H9 (cell line): ENCODE results near the gene PDCD6IP. TPM values are rescaled to one million over a fixed set of nuclear protein-coding genes. Genes with fewer than 3 reads are reported as not detected.

ENCODE experiments used
- DNase-seq: peaks from one replicate; pipeline ENCODE4 v3.0.0-alpha.2; 2017
- H2AFZ ChIP-seq: one replicate; pipeline ENCODE4 v1.6.1; 2013; ENCODE audit warnings: mild to moderate bottlenecking, low read length, control low read depth, moderate library complexity
- H2AK5ac ChIP-seq: 2 replicates; pipeline ENCODE4 v1.6.1; 2013; ENCODE audit warnings: low read length, control low read depth, mixed read lengths; ENCODE audit not compliant: insufficient read length
- H2BK120ac ChIP-seq: one replicate; pipeline ENCODE4 v1.6.1; 2013; ENCODE audit warnings: low read depth, mild to moderate bottlenecking, low read length, control low read depth, inconsistent platforms; ENCODE audit not compliant: poor library complexity, severe bottlenecking
- H2BK12ac ChIP-seq: 2 replicates; pipeline ENCODE4 v1.6.1; 2013; ENCODE audit warnings: low read length, control low read depth, mixed read lengths, low read depth; ENCODE audit not compliant: insufficient read length
- H2BK15ac ChIP-seq: 2 replicates; pipeline ENCODE4 v1.6.1; 2013; ENCODE audit warnings: low read depth, low read length, control low read depth
- H2BK20ac ChIP-seq: one replicate; pipeline ENCODE4 v1.6.1; 2013; ENCODE audit warnings: low read depth, mild to moderate bottlenecking, low read length, control low read depth, inconsistent platforms; ENCODE audit not compliant: poor library complexity, severe bottlenecking
- H2BK5ac ChIP-seq: 2 replicates; pipeline ENCODE4 v1.6.1; 2013; ENCODE audit warnings: low read length, control low read depth, mixed read lengths; ENCODE audit not compliant: insufficient read length
- H3K14ac ChIP-seq: 2 replicates; pipeline ENCODE4 v1.6.1; 2013; ENCODE audit warnings: low read length, control low read depth; ENCODE audit not compliant: insufficient read depth
- H3K18ac ChIP-seq: 2 replicates; pipeline ENCODE4 v1.6.1; 2013; ENCODE audit warnings: low read depth, mild to moderate bottlenecking, mixed read lengths, low read length, control low read depth; ENCODE audit not compliant: insufficient read length
- H3K23ac ChIP-seq: 2 replicates; pipeline ENCODE4 v1.6.1; 2013; ENCODE audit warnings: low read length, control low read depth, mixed read lengths, low read depth; ENCODE audit not compliant: insufficient read length
- H3K23me2 ChIP-seq: 2 replicates; pipeline ENCODE4 v1.6.1; 2013; ENCODE audit warnings: low read depth, mild to moderate bottlenecking, mixed read lengths, low read length, control low read depth; ENCODE audit not compliant: insufficient read length, poor library complexity, severe bottlenecking
- H3K27ac ChIP-seq: 2 replicates; pipeline ENCODE4 v1.5.1; 2013; ENCODE audit warnings: low read length, control low read depth, mixed read lengths, low read depth; ENCODE audit not compliant: insufficient read length
- H3K27me3 ChIP-seq: 2 replicates; pipeline ENCODE4 v1.6.1; 2013; ENCODE audit warnings: low read length, control low read depth, inconsistent platforms; ENCODE audit not compliant: insufficient read depth
- H3K4ac ChIP-seq: 2 replicates; pipeline ENCODE4 v1.6.1; 2013; ENCODE audit warnings: low read depth, mild to moderate bottlenecking, control low read depth, inconsistent platforms, low read length, moderate library complexity
- H3K4me1 ChIP-seq: 2 replicates; pipeline ENCODE4 v1.6.1; 2013; ENCODE audit warnings: low read length, control low read depth, inconsistent platforms; ENCODE audit not compliant: insufficient read depth
- H3K4me2 ChIP-seq: 2 replicates; pipeline ENCODE4 v1.6.1; 2013; ENCODE audit warnings: low read length, control low read depth, mixed read lengths; ENCODE audit not compliant: insufficient read length, insufficient read depth
- H3K56ac ChIP-seq: 2 replicates; pipeline ENCODE4 v1.6.1; 2013; ENCODE audit warnings: low read depth, mild to moderate bottlenecking, mixed read lengths, low read length, control low read depth; ENCODE audit not compliant: insufficient read length
- H3K79me1 ChIP-seq: 2 replicates; pipeline ENCODE4 v1.6.1; 2013; ENCODE audit warnings: low read depth, mild to moderate bottlenecking, moderate library complexity, low read length, control low read depth, inconsistent platforms; ENCODE audit not compliant: insufficient read depth, poor library complexity, severe bottlenecking
- H3K79me2 ChIP-seq: 2 replicates; pipeline ENCODE4 v1.6.1; 2013; ENCODE audit warnings: low read length, control low read depth, inconsistent platforms; ENCODE audit not compliant: insufficient read depth
- H3K9ac ChIP-seq: 2 replicates; pipeline ENCODE4 v1.6.1; 2013; ENCODE audit warnings: low read length, control low read depth, mixed read lengths; ENCODE audit not compliant: insufficient read length; ENCODE audit errors: extremely low read depth
- H3K9me3 ChIP-seq: one replicate; pipeline ENCODE4 v1.6.1; 2013; ENCODE audit warnings: low read depth, low read length, inconsistent platforms; ENCODE audit not compliant: control insufficient read depth
- H3T11ph ChIP-seq: one replicate; pipeline ENCODE4 v1.6.1; 2013; ENCODE audit warnings: mild to moderate bottlenecking, low read length, control low read depth, inconsistent platforms
- H4K20me1 ChIP-seq: one replicate; pipeline ENCODE4 v1.6.1; 2013; ENCODE audit not compliant: control insufficient read depth, insufficient read length, insufficient read depth
- H4K5ac ChIP-seq: 2 replicates; pipeline ENCODE4 v1.6.1; 2013; ENCODE audit warnings: low read depth, mild to moderate bottlenecking, mixed read lengths, low read length, control low read depth; ENCODE audit not compliant: insufficient read length
- H4K8ac ChIP-seq: replicated peaks from 2 replicates; pipeline ENCODE4 v1.6.1; 2013; ENCODE audit warnings: low read length, control low read depth, mixed read lengths, low read depth; ENCODE audit not compliant: insufficient read length
- H4K91ac ChIP-seq: 2 replicates; pipeline ENCODE4 v1.6.1; 2013; ENCODE audit warnings: low read depth, mild to moderate bottlenecking, moderate library complexity, mixed read lengths, low read length, control low read depth; ENCODE audit not compliant: insufficient read length
- H3K27ac Mint-ChIP-seq, 3 experiments: 2 replicates in 2 of 3; 3 replicates in 1 of 3; pipeline ENCODE4 v1.8.0; 2020 to 2021; ENCODE audit warnings: mixed read lengths in 3 of 3, mild to moderate bottlenecking in 1 of 3, moderate library complexity in 1 of 3
- H3K27me3 Mint-ChIP-seq: 2 replicates; pipeline ENCODE4 v1.8.0; 2021; ENCODE audit warnings: low read depth, mild to moderate bottlenecking, moderate library complexity, mixed read lengths
- H3K36me3 Mint-ChIP-seq, 3 experiments: 2 replicates in 2 of 3; 3 replicates in 1 of 3; pipeline ENCODE4 v1.8.0; 2020 to 2021; ENCODE audit warnings: low read depth in 3 of 3, mixed read lengths in 3 of 3; ENCODE audit not compliant: insufficient read depth in 1 of 3
- H3K4me1 Mint-ChIP-seq, 2 experiments: 2 replicates each; pipeline ENCODE4 v1.8.0; 2020; ENCODE audit warnings: mixed read lengths in 2 of 2
- H3K4me3 Mint-ChIP-seq, 2 experiments: 2 replicates in 1 of 2; 3 replicates in 1 of 2; pipeline ENCODE4 v1.8.0; 2020 to 2021; ENCODE audit warnings: mild to moderate bottlenecking in 2 of 2, mixed read lengths in 2 of 2, moderate library complexity in 1 of 2
- H3K9me3 Mint-ChIP-seq, 2 experiments: 2 replicates in 1 of 2; 3 replicates in 1 of 2; pipeline ENCODE4 v1.8.0; 2020; ENCODE audit warnings: mild to moderate bottlenecking in 2 of 2, mixed read lengths in 2 of 2, moderate library complexity in 1 of 2
- CTCF ChIP-seq: fragments of 200-600 bp; sonication (generic); conservative IDR thresholded peaks from 3 replicates; pipeline ENCODE4 v1.8.0; 2021; ENCODE audit warnings: antibody characterized with exemption, mild to moderate bottlenecking
- WGBS: extraction: QIAGEN DNeasy Blood & Tissue Kit; methylation state at CpG from one replicate; pipeline ENCODE4 v1.1.7; 2013; ENCODE audit warnings: missing lambda C conversion rate, low lambda C conversion rate, mixed read lengths; ENCODE audit not compliant: insufficient read length; ENCODE audit errors: extremely low coverage; 5-methylcytosine and 5-hydroxymethylcytosine counted together
- total RNA-seq: library from RNA; stranded (reverse); gene quantifications from 2 replicates; pipeline ENCODE4 v1.2.1, GENCODE V29; 2021

PDCD6IP gene
- total RNA-seq, 1 experiment from 2014 or later, result 109 TPM

GRCh38 chr3:33879540-33879939 lies 81.1 kb downstream of the PDCD6IP start:
- no peak overlapping the region for H2BK5ac ChIP-seq
- Mint-ChIP-seq H3K9me3 (peaks cover 2 to 5% of the 10 kb centered on the region in 2 experiments; a peak in 2 of 5 replicates), H3K27me3 (no peaks in the 10 kb centered on the region), H3K4me3 (no peak overlapping the region), H3K27ac (peak overlapping the region; percentile 52 to 96 (median 95); a peak in 6 of 7 replicates), H3K36me3 (peaks cover 0 to 6% (median 0%) of the 10 kb centered on the region in 3 experiments; a peak in 3 of 7 replicates), H3K4me1 (peaks cover 54 to 57% of the 10 kb centered on the region in 2 experiments)
- no peaks in the 10 kb centered on the region for H3K27me3 ChIP-seq
- H3T11ph ChIP-seq, result no peak overlapping the region
- H3K18ac ChIP-seq, result no peak overlapping the region
- no peak overlapping the region for H2BK15ac ChIP-seq
- no peak for TF ChIP-seq CTCF
- no peaks in the 10 kb centered on the region for H4K20me1 ChIP-seq
- no CpG with 5 or more reads among the region's 2 CpGs for WGBS
- H2BK12ac ChIP-seq, result no peak overlapping the region
- no peak overlapping the region for H2AK5ac ChIP-seq
- peaks cover 10% of the 10 kb centered on the region; the same call in 1 of the 2 replicates for H3K4me1 ChIP-seq
- H3K23ac ChIP-seq, result no peak overlapping the region
- no peak overlapping the region for H3K4me2 ChIP-seq
- H4K91ac ChIP-seq, result no peak overlapping the region
- H3K9ac ChIP-seq, result no peak overlapping the region
- DNase-seq, result no peak
- no peaks in the 10 kb centered on the region for H3K9me3 ChIP-seq
- no peak overlapping the region for H3K14ac ChIP-seq
- H3K23me2 ChIP-seq, result no peaks in the 10 kb centered on the region
- H2AFZ ChIP-seq, result no peak overlapping the region
- no peaks in the 10 kb centered on the region for H3K79me2 ChIP-seq
- H4K5ac ChIP-seq, result no peak overlapping the region
- H3K56ac ChIP-seq, result no peak overlapping the region
- H2BK120ac ChIP-seq, result no peak overlapping the region
- no peak overlapping the region for H2BK20ac ChIP-seq
- H3K27ac ChIP-seq, result no peak overlapping the region
- no peaks in the 10 kb centered on the region for H3K79me1 ChIP-seq
- H4K8ac ChIP-seq, result no peak overlapping the region
- H3K4ac ChIP-seq, result no peak overlapping the region
